ENCODE results near the gene DLGAP1. TPM values are rescaled to one million over a fixed set of nuclear protein-coding genes. Genes with fewer than 3 reads are reported as not detected.

DLGAP1 gene
- total and polyA plus RNA-seq, 2 donors (not counting 1 experiment from before 2014, with no cell fraction given): 0.07 to 0.61 TPM

DNA sequence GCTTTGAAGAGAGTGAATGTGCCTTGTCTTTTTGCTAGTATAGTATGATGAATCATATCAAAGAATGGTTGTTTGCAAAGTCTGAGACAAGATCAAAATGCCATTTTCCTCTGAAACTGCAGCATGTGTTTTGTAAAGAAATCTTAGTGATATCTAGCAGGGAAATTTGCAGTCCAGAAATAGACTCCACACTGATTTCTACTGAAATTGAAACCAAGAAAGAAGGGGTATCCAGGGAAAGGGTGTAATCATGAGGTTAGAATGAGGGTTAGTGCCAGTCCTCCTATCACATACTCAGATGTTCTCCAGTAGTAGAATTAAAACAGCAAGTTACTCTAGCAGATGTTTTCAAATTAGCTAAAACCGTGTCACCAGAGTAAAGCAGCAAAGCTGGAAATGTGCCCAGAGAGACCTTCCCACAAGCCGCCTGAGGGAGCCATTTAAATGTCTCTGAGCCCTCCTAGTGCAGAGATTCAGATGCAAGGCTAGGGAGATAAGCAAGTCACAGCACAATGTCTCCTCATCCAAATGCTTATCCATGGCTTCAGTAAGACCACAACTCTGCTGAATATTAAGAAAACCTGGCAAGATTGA lies 4.9 kb downstream of the DLGAP1 start:
- Histone ChIP-seq H4K20me1 (ENCODE audit: control insufficient read depth, insufficient read depth, low read length, poor library complexity, severe bottlenecking) (no peaks in the 10 kb centered on the region), H3K79me2 (ENCODE audit: control insufficient read depth, insufficient read depth, low read length) (no peaks in the 10 kb centered on the region), H3K27ac (ENCODE audit: low read length in 2 of 2) (no peak overlapping the region), H3K9ac (ENCODE audit: low read length) (no peak overlapping the region), H3K9me3 (ENCODE audit: control extremely low read depth in 1 of 3, control insufficient read depth in 2 of 3, insufficient read depth in 1 of 3, low read length in 2 of 3) (peaks cover 0 to 10% (median 0%) of the 10 kb centered on the region in 3 donors), H3K36me3 (replicated peaks in 1 of 2; ENCODE audit: control extremely low read depth in 1 of 2, control insufficient read depth in 1 of 2, extremely low read depth in 1 of 2, insufficient read depth in 2 of 2, low read length in 1 of 2) (no peaks in the 10 kb centered on the region), H3K4me2 (replicated peaks; ENCODE audit: low read depth, low read length, poor library complexity, severe bottlenecking) (no peak overlapping the region), H3K4me3 (ENCODE audit: control extremely low read depth in 1 of 5, extremely low read depth in 1 of 5, insufficient read depth in 1 of 5, low read depth in 2 of 5, low read length in 4 of 5) (no peak overlapping the region), H2AFZ (ENCODE audit: insufficient read depth, low read depth, low read length, poor library complexity, severe bottlenecking) (no peak overlapping the region), H3K27me3 (replicated peaks in 1 of 4; ENCODE audit: control extremely low read depth in 1 of 4, control insufficient read depth in 3 of 4, insufficient read depth in 4 of 4, low read length in 3 of 4) (peaks cover 0 to 11% (median 4%) of the 10 kb centered on the region in 4 experiments), H3K4me1 (ENCODE audit: control insufficient read depth in 2 of 2, insufficient read depth in 2 of 2, low read length in 2 of 2) (no peaks in the 10 kb centered on the region)
- Mint-ChIP-seq H3K27ac (no peak overlapping the region), H3K9me3 (ENCODE audit: insufficient read depth) (peaks cover 4% of the 10 kb centered on the region), H3K27me3 (peaks cover 17% of the 10 kb centered on the region), H3K4me1 (no peaks in the 10 kb centered on the region), H3K4me3 (no peak overlapping the region)
- POLR2A ChIA-PET: no interaction called here
- WGBS (ENCODE audit: insufficient coverage): 42% methylated on average over 2 of the region's 2 CpGs
- no peak for TF ChIP-seq CTCF (IDR thresholded peaks at IDR 0.05)
- no peak for TF ChIP-seq EZH2 (IDR thresholded peaks at IDR 0.05; ENCODE audit: borderline replicate concordance, insufficient read depth, low read depth, low read length, poor library complexity, severe bottlenecking)
- intact Hi-C loops (cut with micrococcal nuclease): no loop called here
- CTCF ChIA-PET: no interaction called here
- ATAC-seq (ENCODE audit: low read depth) (no peak), DNase-seq (no peak)

DNA sequence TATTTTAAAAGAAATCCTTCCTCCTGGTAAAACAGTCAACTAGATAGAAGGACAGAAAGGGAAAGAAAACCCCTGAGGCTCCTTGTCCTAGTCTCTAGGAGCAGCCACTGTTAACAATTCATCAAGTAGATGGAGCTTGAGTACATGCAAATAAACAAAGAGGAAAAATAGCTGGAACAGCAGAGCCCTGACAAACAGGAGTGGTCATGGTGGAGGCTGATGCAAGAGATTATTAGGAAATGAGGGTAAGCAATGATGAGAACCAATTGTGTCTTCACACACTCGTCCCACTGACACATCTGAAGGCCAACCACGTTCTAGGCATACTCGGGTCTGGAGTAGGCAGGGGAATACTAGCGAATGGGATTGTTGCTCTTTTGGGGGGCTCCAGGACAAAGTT lies 9.2 kb downstream of the DLGAP1 start:
- no peaks in the 10 kb centered on the region for H3K9me3 ChIP-seq (ENCODE audit: control extremely low read depth in 1 of 3, control insufficient read depth in 2 of 3, insufficient read depth in 1 of 3, low read length in 2 of 3)
- H3K27me3 Mint-ChIP-seq: peaks cover 3% of the 10 kb centered on the region
- H3K27ac Mint-ChIP-seq: no peak overlapping the region

More for the DNA sequence above, 9.2 kb downstream of the DLGAP1 start:
- 64% methylated on average over 3 of the region's 4 CpGs for WGBS (ENCODE audit: insufficient coverage)
- ATAC-seq (ENCODE audit: low read depth) (no peak), DNase-seq (no peak)
- Mint-ChIP-seq H3K4me3 (no peak overlapping the region), H3K4me1 (no peaks in the 10 kb centered on the region), H3K9me3 (ENCODE audit: insufficient read depth) (peaks cover 7% of the 10 kb centered on the region)
- no peak for TF ChIP-seq CTCF (IDR thresholded peaks at IDR 0.05)
- TF ChIP-seq EZH2 (IDR thresholded peaks at IDR 0.05; ENCODE audit: borderline replicate concordance, insufficient read depth, low read depth, low read length, poor library complexity, severe bottlenecking): no peak
- H4K20me1 ChIP-seq (ENCODE audit: control insufficient read depth, insufficient read depth, low read length, poor library complexity, severe bottlenecking): no peaks in the 10 kb centered on the region
- no peaks in the 10 kb centered on the region for H3K27me3 ChIP-seq (replicated peaks in 1 of 4; ENCODE audit: control extremely low read depth in 1 of 4, control insufficient read depth in 3 of 4, insufficient read depth in 4 of 4, low read length in 3 of 4)
- no peaks in the 10 kb centered on the region for H3K79me2 ChIP-seq (ENCODE audit: control insufficient read depth, insufficient read depth, low read length)
- no peak overlapping the region for H3K4me2 ChIP-seq (replicated peaks; ENCODE audit: low read depth, low read length, poor library complexity, severe bottlenecking)
- no peaks in the 10 kb centered on the region for H3K4me1 ChIP-seq (ENCODE audit: control insufficient read depth in 2 of 2, insufficient read depth in 2 of 2, low read length in 2 of 2)
- POLR2A ChIA-PET: no interaction called here
- no peak overlapping the region for H2AFZ ChIP-seq (ENCODE audit: insufficient read depth, low read depth, low read length, poor library complexity, severe bottlenecking)
- H3K9ac ChIP-seq (ENCODE audit: low read length): no peak overlapping the region
- CTCF ChIA-PET: no interaction called here
- no peak overlapping the region for H3K27ac ChIP-seq (ENCODE audit: low read length in 2 of 2)
- no peak overlapping the region for H3K4me3 ChIP-seq (ENCODE audit: control extremely low read depth in 1 of 5, extremely low read depth in 1 of 5, insufficient read depth in 1 of 5, low read depth in 2 of 5, low read length in 4 of 5)
- intact Hi-C loops (cut with micrococcal nuclease): no loop called here
- no peaks in the 10 kb centered on the region for H3K36me3 ChIP-seq (replicated peaks in 1 of 2; ENCODE audit: control extremely low read depth in 1 of 2, control insufficient read depth in 1 of 2, extremely low read depth in 1 of 2, insufficient read depth in 2 of 2, low read length in 1 of 2)
